GM20431 (cell line): Measurements from ENCODE around the gene LILRB4.
"Not testable (repeated sequence)": the region's sequence is repeated elsewhere in the genome, so short reads cannot be mapped to it uniquely, and the experiment has no call there.

Experiments
- in situ Hi-C: fragments of 300-500 bp; cut with MseI, MboI; formaldehyde crosslinking; loops from one replicate; pipeline ENCODE4 v1.15.0; 2020; ENCODE audit warnings: low sequenced_read_pairs; ENCODE audit not compliant: unreplicated experiment

LILRB4 gene

DNA sequence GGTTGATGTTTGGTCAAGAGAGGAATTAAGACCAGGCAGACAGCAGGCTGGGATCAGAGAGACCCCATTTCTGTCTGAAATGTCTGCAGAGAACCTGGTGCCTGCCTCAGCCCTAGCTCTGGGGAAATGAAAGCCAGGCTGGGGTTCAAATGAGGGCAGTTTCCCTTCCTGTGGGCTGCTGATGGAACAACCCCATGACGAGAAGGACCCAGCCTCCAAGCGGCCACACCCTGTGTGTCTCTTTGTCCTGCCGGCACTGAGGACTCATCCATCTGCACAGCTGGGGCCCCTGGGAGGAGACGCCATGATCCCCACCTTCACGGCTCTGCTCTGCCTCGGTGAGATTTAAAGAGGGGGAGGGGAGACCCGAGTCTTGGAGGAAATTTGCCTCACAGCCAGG lies at the start of gene LILRB4:
TSS of gene LILRB4 (plus strand) at position 256 of the 400 bp plus-strand sequence. CDS start at position 305, 49 bp downstream.
- in situ Hi-C loops = no loop called here

- in situ Hi-C loops = no loop called here
Observed at GRCh38 chr19:54614726-54615125, 48.1 kb upstream of the LILRB4 start.

GRCh38 chr19:54616057-54616456 lies 46.7 kb upstream of the LILRB4 start:
- in situ Hi-C loops = no loop called here

DNA sequence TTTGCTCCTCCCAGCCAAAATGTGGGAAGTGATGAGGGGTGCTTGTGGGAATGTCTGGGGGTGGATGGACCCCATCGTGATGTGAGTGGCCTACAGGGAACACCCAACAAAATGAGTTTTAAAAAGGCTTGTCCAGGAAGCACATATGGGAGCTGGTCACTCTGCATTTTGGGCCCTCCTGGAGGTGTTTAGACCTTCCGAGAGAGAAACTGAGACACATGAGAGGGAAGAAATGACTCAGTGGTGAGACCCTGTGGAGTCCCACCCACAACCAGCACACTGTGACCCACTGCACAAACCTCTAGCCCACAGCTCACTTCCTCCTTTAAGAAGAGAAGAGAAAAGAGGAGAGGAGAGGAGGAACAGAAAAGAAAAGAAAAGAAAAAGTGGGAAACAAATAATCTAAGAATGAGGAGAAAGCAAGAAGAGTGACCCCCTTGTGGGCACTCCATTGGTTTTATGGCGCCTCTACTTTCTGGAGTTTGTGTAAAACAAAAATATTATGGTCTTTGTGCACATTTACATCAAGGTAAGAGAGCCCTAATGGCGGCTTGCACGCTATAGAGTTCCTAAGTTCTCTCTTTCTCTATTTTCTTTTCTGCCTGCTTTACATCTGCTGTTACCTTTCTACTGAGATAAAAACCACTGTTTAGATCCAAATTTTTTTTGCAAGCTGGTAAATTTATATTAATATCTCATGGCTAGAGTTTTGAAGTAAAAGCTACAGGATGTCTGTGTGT lies 45.8 kb upstream of the LILRB4 start:
- in situ Hi-C loops = no loop called here

GRCh38 chr19:54620464-54620863 lies 42.3 kb upstream of the LILRB4 start:
- in situ Hi-C loops = no loop called here

DNA sequence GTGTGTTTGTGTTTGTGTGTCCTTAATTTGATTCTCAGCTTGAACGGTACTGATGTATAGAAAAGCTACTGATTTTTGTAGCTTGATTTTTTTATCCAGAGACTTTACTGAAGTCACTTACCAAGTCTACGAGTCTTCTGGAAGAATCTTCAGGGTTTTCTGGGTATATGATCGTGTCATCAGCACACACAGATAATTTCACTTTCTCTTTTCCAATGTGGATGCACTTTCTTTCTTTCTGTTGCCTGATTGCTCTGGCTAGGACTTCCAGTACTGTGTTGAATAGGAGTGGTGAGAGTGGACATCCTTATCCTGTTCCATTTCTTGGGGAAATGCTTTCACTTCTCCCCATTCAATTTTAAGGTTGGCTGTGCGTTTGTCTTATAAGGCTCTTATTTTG lies 40.4 kb upstream of the LILRB4 start:
- in situ Hi-C loops = no loop called here

GRCh38 chr19:54624234-54624633 lies 38.6 kb upstream of the LILRB4 start:
- in situ Hi-C loops = not testable (repeated sequence)

DNA sequence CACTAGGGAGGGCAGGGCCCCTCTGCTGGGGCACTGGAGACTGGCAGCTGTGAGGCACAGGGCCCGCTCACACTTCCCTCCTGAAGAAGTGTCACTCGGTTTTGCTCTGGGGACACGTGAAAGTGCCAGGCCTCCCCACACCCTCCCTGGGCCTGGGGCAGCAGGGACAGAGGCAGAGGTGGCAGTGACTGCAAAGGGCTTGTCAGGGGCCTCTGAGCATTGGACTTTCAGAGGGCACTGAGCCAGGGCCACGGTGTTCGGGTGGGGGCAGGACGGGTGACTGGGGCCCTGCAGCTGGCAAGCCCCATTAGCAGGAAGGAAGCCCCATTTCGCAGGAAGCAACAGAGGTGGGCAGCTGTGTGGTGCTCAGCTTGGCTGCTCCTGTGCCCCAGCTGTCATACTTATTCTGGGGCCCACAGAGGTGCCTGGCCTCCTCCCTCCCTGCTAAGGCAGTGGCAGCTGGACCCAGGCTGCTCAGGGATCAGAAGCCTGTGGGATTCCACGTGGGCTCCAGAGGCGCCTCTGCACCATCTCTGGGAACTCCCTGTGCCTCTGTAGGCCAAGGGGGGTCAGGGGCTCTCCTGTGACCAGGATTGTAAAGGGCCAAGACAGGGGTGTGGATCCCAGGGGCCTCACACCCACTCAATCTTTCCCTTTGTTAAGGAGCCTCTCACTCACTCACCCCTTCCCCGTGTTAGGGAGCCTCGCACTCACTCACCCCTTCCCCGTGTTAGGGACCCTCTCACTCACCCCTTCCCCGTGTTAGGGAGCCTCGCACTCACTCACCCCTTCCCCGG lies 37.7 kb upstream of the LILRB4 start:
- in situ Hi-C loops = not testable (repeated sequence)

GRCh38 chr19:54626757-54627156 lies 36.0 kb upstream of the LILRB4 start:
- in situ Hi-C loops = no loop called here

DNA sequence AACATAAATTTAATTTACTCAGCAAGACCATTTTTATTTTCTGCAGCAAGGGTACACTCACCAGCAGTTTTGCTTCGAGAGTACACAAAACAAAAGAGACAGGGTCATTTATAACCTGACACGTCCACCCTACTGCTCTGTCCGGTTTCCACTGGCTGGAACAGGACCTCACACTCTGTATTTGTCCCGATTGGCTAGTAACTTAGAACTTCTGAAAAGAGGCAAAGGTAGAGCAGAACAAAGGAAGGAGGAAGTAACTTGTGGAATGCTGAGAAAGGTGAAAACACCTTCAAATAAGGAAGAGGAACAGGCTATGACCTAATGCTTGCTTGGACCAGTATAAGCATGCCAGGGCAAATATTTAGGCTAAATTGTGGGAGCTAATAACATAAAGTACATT lies 34.9 kb upstream of the LILRB4 start:
- in situ Hi-C loops = not testable (repeated sequence)

DNA sequence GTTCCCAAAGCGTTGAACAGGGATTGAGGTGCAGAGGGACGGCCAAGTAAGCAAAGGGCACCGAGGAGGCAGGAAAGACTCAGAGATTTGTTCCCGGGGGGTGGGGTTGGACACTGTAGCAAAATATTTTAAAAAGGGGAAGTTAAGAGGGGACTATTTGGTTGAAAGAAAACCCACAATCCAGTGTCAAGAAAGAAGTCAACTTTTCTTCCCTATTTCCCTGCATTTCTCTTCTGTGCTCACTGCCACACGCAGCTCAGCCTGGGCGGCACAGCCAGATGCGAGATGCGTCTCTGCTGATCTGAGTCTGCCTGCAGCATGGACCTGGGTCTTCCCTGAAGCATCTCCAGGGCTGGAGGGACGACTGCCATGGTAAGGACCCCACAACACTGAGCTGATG lies 32.5 kb upstream of the LILRB4 start, which contains the start of gene LILRB1:
TSS of gene LILRB1 (plus strand) at position 223 of the 400 bp plus-strand sequence. CDS start 590 bp downstream, outside the sequence.
- in situ Hi-C loops = not testable (repeated sequence)

DNA sequence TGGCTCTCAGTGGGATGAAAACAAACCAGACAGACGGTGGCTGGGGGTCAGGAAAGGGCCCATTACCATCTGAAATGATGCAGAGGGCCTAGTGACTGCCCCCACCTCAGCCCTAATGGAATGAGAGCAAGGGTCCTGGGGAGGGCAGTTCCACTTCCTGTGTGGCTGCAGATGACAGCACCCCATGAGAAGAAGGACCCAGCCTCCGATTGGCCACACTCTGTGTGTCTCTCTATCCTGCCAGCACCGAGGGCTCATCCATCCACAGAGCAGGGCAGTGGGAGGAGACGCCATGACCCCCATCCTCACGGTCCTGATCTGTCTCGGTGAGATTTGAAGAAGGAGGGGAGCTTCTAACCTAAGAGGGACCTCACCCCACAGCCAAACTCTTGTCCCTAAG lies 32.0 kb upstream of the LILRB4 start:
- in situ Hi-C loops = no loop called here

- in situ Hi-C loops = not testable (repeated sequence)
Observed at GRCh38 chr19:54631489-54632337, 31.1 kb upstream of the LILRB4 start.

- in situ Hi-C loops = not testable (repeated sequence)
Observed at GRCh38 chr19:54632517-54632916, 30.3 kb upstream of the LILRB4 start.

GRCh38 chr19:54633401-54633800 lies 29.4 kb upstream of the LILRB4 start:
- in situ Hi-C loops = no loop called here

DNA sequence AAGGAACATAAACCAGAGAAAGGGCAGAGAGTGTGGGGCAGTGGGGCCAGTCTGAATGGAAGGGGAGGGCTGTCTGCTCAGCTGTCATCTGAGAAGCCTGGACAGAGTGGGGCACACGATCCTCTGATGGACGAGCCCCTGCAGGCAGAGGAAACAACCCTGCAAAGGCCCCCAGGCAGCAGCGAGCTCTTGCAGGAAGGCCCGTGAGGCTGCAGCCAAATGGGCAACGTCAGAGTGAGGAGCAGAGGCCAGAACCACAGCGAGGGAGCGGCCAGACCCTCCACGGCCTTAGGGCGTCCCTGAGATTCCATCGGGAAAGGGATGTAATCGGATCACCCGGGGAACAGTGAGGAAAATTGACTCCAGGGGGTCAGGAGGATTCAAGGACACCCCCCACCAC lies 26.7 kb upstream of the LILRB4 start:
- in situ Hi-C loops = not testable (repeated sequence)

DNA sequence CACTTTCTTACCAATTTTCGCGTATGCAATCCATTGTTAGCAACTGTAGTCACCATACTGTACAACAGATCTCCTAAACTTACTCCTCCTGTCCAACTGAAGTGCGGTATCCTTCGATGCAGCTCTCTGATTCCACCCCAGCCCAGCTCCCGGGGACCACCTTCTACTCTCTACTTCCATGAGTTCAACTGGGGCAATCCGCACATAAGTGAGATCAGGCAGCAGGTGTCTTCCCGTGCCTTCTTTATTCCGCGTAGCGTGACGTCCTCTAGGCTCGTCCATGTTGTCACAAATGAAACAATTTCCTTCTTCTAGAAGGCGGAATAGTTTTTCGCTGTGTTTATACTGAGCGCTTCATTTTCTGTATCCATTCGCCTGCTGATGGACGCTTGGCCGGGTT lies 24.1 kb upstream of the LILRB4 start:
- in situ Hi-C loops = no loop called here

DNA sequence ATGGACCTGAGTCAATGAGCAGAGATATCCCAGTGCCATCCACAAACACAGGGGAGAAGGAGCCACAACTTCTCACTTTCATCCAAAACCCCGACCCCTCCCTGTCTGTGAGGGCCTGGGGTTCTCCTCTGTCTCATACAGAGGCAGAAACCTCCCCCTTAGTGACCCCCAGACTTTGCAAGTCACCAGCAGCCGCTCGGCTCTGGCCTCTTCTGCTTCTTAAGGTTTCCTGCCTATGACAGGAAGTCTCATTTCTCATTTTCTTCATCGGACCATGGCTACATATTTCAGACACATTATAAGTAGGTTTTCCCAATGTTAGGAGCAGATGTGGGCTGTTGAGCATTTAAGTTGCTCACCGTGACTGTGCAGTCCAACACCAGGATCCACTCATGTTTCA lies 19.8 kb upstream of the LILRB4 start:
- in situ Hi-C loops = not testable (repeated sequence)

DNA sequence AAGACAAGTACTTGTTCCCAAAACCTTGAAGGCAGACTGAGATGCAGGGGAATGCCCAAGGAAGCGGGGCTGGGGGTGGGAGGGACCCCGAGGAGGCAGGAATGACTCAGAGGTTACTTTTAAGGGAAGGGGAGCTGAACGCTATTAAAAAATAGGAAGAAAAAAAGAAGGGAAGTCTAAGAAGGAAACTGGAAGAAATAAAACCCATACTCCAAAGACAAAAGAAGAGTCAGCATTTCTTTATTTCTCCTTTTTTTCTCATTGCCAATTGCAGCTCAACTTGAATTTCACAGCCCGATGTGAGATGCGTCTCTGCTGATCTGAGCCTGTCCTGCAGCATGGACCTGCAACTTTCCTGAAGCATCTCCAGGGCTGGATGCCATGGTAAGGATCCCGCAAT lies 19.2 kb upstream of the LILRB4 start:
- in situ Hi-C loops = not testable (repeated sequence)

GRCh38 chr19:54644056-54644455 lies 18.7 kb upstream of the LILRB4 start:
- in situ Hi-C loops = no loop called here
